Activated T-cell treated with anti-CD3 and anti-CD28 coated beads for 48 hours (primary cell): ENCODE results near the gene ARHGEF3.

Experiments
- DNase-seq: peaks from one replicate; pipeline ENCODE4 v3.0.0-alpha.2; 2020; ENCODE audit warnings: low read depth

The ARHGEF3 gene

GRCh38 chr3:56801662-56802377 lies at the start of gene ARHGEF3:
ARHGEF3 (minus strand) TSS chr3:56801949; CDS start chr3:56801798, 151 bp downstream.
- DNase-seq: peak; percentile 93

GRCh38 chr3:56849698-56850097 lies 47.9 kb upstream of the ARHGEF3 start:
- DNase-seq: no peak

GRCh38 chr3:56845505-56845904 lies 43.8 kb upstream of the ARHGEF3 start:
- DNase-seq: no peak

- no peak for DNase-seq
Observed at GRCh38 chr3:56844536-56844935, 42.8 kb upstream of the ARHGEF3 start.

GRCh38 chr3:56839784-56840715 lies 38.3 kb upstream of the ARHGEF3 start:
- DNase-seq: no peak

- DNase-seq: no peak
Observed at GRCh38 chr3:56838448-56838847, 36.7 kb upstream of the ARHGEF3 start.

- DNase-seq: no peak
Observed at GRCh38 chr3:56837196-56837955, 35.6 kb upstream of the ARHGEF3 start.

GRCh38 chr3:56836276-56837163 lies 34.8 kb upstream of the ARHGEF3 start:
- DNase-seq: no peak

- DNase-seq: no peak
Observed at GRCh38 chr3:56835650-56836227, 34.0 kb upstream of the ARHGEF3 start.

GRCh38 chr3:56833536-56833935 lies 31.8 kb upstream of the ARHGEF3 start:
- DNase-seq: no peak

- no peak for DNase-seq
Observed at GRCh38 chr3:56833022-56833421, 31.3 kb upstream of the ARHGEF3 start.

GRCh38 chr3:56831572-56831971 lies 29.8 kb upstream of the ARHGEF3 start:
- no peak for DNase-seq

GRCh38 chr3:56830884-56831283 lies 29.1 kb upstream of the ARHGEF3 start:
- no peak for DNase-seq

- no peak for DNase-seq
Observed at GRCh38 chr3:56829533-56829932, 27.8 kb upstream of the ARHGEF3 start.

GRCh38 chr3:56826831-56827722 lies 25.3 kb upstream of the ARHGEF3 start:
- no peak for DNase-seq

- no peak for DNase-seq
Observed at GRCh38 chr3:56825567-56826438, 24.1 kb upstream of the ARHGEF3 start.

- no peak for DNase-seq
Observed at GRCh38 chr3:56823984-56824703, 22.4 kb upstream of the ARHGEF3 start.

GRCh38 chr3:56823421-56823926 lies 21.7 kb upstream of the ARHGEF3 start:
- DNase-seq: no peak
